HTERT RPE-1 (cell line): Measurements from ENCODE around the gene RTN4RL2.

Experiments used
- in situ Hi-C: fragments of 300-500 bp; cut with MboI; formaldehyde crosslinking; loops from 4 replicates; pipeline ENCODE4 v1.14.3; 2020; ENCODE audit warnings: low sequenced_read_pairs

Gene RTN4RL2

DNA sequence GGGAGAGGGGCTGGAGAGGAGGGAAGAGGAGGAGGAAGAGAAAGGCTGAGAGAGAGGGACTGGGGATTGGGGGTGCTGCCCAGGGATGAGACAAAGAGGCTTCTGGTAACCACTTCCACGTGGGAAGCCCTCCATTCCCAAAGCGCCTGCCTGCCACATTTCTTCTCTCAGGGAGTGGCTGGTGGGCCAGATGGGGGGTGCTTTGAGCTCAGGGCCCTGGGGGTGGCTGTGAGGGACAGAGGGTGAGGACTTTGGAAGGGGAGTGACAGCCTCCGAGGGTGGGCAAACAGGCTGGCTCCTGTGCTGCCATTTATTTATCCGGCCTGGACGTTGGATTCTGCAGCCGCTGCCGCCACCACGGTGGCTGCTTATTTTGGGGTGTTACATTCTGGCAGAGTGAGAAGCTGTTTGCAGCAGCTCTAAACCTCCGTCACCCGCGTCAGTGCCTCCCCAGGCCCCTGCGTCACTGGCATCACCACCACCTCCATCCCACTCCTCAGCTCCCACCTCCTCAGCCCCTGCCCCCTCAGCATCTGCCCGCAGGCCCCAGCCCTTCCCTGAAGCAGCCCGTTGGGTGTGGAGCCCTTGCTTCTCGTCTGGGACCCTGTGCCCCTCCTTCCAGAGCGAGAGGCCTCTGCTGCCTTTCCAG is 1.6 kb downstream of the RTN4RL2 start:
- in situ Hi-C loops: no loop called here

DNA sequence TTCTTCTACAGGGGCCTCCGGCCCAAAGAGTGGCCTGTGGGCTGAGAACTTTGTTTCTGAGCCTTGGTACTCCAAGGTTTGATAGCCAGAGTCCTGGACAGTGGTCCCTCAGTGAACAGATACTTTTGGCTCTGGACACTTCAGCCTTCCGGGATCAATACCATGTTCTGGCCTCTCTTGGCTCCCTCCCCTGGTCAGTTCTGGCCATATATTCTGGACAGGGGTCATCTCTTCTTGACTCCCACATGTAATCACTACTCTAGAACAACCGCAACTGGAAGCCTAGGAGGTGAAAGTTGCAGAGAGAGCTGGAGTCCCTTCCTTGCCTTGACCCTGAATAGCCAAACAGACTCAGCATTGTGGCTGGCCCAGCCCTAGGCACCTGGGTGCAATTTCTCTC is 2.3 kb downstream of the RTN4RL2 start:
- in situ Hi-C loops: no loop called here

DNA sequence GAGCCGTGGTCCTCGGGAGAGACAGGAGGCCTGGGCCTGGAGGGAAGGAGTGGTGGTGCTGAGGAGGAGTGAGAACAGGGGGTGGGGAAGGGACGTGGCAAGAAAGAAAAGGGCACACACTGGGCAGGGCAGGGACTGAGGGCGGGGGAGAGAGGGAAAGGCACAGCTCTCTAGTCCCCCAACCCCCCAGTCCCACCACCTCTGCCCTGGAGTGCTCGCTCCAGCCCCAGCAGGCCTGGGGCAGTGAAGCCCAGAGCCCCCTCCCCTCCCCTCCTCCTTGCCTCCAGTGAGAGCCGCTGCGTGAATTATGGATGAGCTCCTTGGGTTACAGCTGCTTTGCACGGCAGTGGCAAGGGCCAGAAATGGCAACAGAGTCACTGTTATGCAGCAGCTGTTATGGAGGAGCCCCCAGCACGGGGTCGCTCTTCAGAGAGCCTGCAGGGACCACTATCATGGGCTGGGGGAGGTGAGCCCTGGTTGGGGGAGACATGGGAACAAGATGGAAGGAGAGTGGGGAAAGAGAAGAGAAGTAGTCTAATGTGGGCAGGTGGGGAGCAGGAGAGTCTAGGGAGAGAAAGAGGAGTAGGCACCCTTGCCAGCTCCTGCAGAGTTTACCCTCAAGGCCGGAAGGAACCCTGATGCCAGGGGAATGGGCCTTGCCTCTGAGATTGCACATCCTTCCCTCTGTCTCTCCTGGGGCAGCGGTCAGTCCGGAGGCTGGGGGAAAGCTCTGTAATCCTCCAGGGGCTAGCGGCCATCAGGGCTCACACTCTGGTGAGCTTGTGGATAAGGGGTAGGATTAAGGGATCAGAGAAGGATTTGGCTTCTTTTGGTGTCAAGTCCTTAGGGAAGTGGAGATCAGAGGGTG is 3.6 kb downstream of the RTN4RL2 start:
- in situ Hi-C loops: no loop called here

DNA sequence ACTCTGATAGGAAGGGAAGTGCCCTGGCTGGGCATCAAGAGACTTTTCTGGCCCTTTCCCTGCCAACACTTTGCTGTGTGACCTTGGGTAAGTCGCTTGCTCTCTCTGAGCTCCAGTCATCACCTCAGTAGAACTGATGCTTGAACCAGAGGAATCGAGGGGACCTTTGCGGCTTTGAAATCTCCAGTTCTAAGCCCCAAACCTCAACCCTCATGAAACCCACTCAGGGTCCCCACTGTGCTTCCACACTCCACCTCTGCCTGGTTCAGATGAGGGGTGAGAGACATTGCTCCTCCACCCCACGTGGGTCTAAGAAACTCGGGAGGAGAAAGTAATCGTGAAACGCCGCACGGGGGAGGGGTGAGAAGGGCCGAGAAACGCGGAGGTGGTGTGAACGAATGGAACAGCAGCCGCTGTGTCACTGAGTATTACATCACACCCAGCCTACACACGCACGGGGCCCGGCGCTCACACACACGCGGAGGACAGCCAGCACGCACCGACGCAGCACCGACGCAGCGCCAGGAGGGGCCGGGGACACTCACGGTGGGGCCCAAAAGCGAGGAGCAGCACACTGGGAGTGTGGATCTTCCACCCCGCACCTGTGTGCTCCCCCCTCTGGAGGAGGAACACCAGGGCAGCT is 4.3 kb downstream of the RTN4RL2 start:
- in situ Hi-C loops: no loop called here

DNA sequence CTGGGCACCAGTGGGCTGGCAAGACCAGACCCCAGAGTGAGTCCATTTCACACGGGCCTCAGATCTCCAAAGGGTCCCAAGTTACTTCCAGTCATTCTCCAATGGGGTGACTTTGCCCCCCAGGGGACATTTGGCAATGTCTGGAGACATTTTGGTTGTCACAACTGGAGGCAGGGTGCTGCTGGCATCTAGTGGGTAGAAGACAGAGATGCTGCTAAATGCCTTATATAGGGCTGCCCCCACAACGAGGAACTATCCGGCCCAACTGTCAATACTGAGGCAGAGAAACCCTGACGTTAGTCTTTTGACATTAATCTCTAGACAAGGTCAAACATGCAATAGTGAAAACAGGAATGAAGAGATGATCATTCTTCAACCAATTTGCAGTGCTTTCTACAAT is 6.4 kb downstream of the RTN4RL2 start:
- in situ Hi-C loops: no loop called here

GRCh38 chr11:57467508-57468157 is 7.3 kb downstream of the RTN4RL2 start:
- in situ Hi-C loops: no loop called here

DNA sequence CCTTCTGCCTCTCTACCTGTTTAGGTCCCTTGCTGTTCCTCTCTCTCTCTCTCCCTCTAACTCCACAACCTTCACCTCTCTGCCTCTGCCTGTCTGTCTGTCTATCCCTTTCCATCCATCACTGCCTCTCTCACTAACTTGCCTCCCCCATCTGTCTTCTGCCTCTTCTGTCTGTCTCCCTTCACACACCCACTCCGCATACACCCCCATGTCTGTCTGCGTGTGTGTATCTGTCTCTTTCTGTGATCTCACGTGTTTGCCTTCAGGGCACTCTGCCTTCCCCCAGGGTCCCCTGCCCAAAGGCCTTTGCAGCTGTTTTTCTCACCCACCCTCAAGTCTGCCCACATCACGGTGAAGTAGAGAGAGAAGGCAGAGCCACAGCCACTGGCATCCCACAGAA is 7.9 kb downstream of the RTN4RL2 start:
- in situ Hi-C loops: no loop called here

DNA sequence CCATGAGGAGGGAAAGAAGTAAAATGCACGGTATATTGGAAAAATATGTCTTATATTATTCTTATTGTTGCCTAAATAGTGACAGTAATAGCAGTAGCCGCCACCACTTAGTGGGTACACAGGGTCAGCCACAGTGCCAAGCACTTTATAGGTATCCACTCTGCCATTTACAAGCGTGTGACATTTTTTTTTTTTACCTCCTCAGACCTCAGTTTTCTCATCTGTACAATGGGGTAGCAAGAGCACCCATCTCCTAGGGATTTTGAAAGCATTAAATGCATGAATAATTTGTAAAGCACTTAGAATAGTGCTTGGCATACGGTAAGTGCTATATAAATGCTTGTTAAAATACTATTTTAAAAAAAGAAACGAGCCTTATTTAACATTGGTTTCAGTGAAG is 8.9 kb downstream of the RTN4RL2 start:
- in situ Hi-C loops: no loop called here

DNA sequence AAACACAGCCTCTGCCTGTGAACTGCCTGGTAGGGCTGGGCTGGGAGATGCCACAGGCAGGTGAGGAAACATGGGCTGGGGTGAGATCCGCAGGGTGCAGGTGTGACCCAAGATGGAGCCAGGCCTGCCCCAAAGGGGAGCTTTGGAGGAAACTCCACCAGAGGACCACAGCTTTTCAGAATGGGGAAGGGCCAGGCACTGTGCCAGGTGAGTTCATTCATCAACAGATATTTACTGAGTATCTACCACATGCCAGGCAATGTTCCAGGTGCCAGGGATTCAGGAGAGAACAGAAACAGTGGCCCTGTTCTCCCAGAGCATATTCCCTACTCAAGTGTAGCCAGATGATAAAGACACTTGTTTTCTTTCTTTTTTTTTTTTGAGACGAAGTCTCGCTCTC is 11.2 kb downstream of the RTN4RL2 start:
- in situ Hi-C loops: no loop called here

DNA sequence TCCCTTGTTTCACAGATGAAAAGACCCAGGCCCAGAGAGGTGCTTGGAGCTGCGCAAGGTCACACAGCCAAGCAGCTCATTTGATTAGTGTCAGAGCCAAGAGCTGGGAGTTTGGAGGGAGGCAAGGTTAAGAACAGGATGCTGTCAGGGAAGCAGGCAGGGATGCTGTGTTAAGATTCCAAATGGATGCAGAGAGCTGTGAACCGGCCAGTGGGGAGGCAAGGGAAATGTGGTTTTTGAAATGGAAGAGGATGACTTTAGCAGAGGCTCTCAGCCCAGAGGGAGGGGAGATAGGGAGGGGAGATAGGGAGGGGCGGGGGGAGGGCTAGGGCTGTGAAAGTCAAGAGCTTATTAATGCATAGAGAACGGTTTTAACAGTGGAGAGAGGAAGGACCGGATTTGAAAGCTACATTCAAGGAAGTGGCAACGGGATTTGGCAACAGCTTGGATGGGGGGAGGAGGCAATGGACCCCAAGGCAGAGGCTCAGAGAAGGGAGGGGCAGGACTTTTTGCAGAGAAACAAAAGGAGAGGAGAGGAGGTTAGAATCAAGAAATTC is 13.0 kb downstream of the RTN4RL2 start:
- in situ Hi-C loops: no loop called here

- in situ Hi-C loops: no loop called here
These were observed 13.9 kb downstream of the RTN4RL2 start for GRCh38 chr11:57474017-57474802.

GRCh38 chr11:57474803-57475115 is 14.4 kb downstream of the RTN4RL2 start:
- in situ Hi-C loops: no loop called here

DNA sequence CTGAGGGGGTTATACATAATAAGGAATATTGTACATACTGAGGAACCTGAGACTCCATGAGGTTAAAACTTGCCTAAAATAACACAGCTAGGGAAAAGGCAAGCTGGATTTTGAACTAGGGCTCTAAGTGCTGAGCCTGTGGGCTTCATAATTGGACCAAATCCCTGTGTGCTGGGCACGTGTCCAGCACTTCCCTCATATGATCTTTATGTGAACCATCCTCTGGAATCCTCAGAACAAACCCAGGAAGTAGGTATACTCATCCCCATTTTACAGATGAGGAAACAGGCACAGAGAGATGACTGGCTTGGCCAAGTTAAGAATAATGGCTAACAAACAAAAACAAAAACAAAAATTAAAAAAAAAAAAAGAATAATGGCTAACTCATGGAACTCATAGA is 14.9 kb downstream of the RTN4RL2 start:
- in situ Hi-C loops: no loop called here

GRCh38 chr11:57475671-57476046 is 15.3 kb downstream of the RTN4RL2 start:
- in situ Hi-C loops: no loop called here

GRCh38 chr11:57476047-57476756 is 15.9 kb downstream of the RTN4RL2 start:
- in situ Hi-C loops: no loop called here

- in situ Hi-C loops: no loop called here
These were observed 16.6 kb downstream of the RTN4RL2 start for GRCh38 chr11:57476757-57477506.

GRCh38 chr11:57477507-57478189 is 17.3 kb downstream of the RTN4RL2 start:
- in situ Hi-C loops: no loop called here

- in situ Hi-C loops: no loop called here
These were observed 18.8 kb downstream of the RTN4RL2 start for GRCh38 chr11:57479021-57479663.
